ENCODE data around the gene GNG4.
A peak's percentile ranks its signal among the peaks of the same experiment; 100 is the strongest.
"Not testable (repeated sequence)": the region's sequence is repeated elsewhere in the genome, so short reads cannot be mapped to it uniquely, and the experiment has no call there.

The GNG4 gene

GRCh38 chr1:235628316-235629005, 21.1 kb downstream of the GNG4 start:
- no peak for DNase-seq (ENCODE audit: low read depth in 2 of 3, low spot score in 1 of 3)

- DNase-seq (ENCODE audit: low read depth in 2 of 3, low spot score in 1 of 3) = no peak
These were observed 23.8 kb downstream of the GNG4 start for GRCh38 chr1:235625831-235626230.

- DNase-seq (ENCODE audit: low read depth in 2 of 3, low spot score in 1 of 3) = no peak
These were observed 24.2 kb downstream of the GNG4 start for GRCh38 chr1:235625340-235625739.

- no peak for DNase-seq (ENCODE audit: low read depth in 2 of 3, low spot score in 1 of 3)
These were observed 24.8 kb downstream of the GNG4 start for GRCh38 chr1:235624721-235625333.

GRCh38 chr1:235622936-235623779, 26.4 kb downstream of the GNG4 start:
- no peak for DNase-seq (ENCODE audit: low read depth in 2 of 3, low spot score in 1 of 3)

GRCh38 chr1:235619149-235619548, 30.4 kb downstream of the GNG4 start:
- not testable (repeated sequence) for DNase-seq (ENCODE audit: low read depth in 2 of 3, low spot score in 1 of 3)

- no peak for DNase-seq (ENCODE audit: low read depth in 2 of 3, low spot score in 1 of 3)
These were observed 31.8 kb downstream of the GNG4 start for GRCh38 chr1:235617808-235618207.

- no peak for DNase-seq (ENCODE audit: low read depth in 2 of 3, low spot score in 1 of 3)
These were observed 32.4 kb downstream of the GNG4 start for GRCh38 chr1:235617140-235617539.

GRCh38 chr1:235614442-235614954, 35.1 kb downstream of the GNG4 start:
- DNase-seq (ENCODE audit: low read depth in 2 of 3, low spot score in 1 of 3) = no peak

- no peak for DNase-seq (ENCODE audit: low read depth in 2 of 3, low spot score in 1 of 3)
These were observed 36.0 kb downstream of the GNG4 start for GRCh38 chr1:235613602-235614001.

GRCh38 chr1:235612761-235613160, 36.8 kb downstream of the GNG4 start:
- no peak for DNase-seq (ENCODE audit: low read depth in 2 of 3, low spot score in 1 of 3)

- DNase-seq (ENCODE audit: low read depth in 2 of 3, low spot score in 1 of 3) = no peak
These were observed 39.4 kb downstream of the GNG4 start for GRCh38 chr1:235610157-235610556.

GRCh38 chr1:235608278-235608677, 41.3 kb downstream of the GNG4 start:
- no peak for DNase-seq (ENCODE audit: low read depth in 2 of 3, low spot score in 1 of 3)

- DNase-seq (ENCODE audit: low read depth in 2 of 3, low spot score in 1 of 3) = no peak
These were observed 42.3 kb downstream of the GNG4 start for GRCh38 chr1:235607284-235607683.

- DNase-seq (ENCODE audit: low read depth in 2 of 3, low spot score in 1 of 3) = peak in 1 of 3 donors; percentile 5
These were observed 48.5 kb downstream of the GNG4 start for GRCh38 chr1:235601104-235601503.

- no peak for DNase-seq (ENCODE audit: low read depth in 2 of 3, low spot score in 1 of 3)
These were observed 50.0 kb downstream of the GNG4 start for GRCh38 chr1:235599536-235599935.

GRCh38 chr1:235597867-235598553, 51.6 kb downstream of the GNG4 start:
- no peak for DNase-seq (ENCODE audit: low read depth in 2 of 3, low spot score in 1 of 3)

- no peak for DNase-seq (ENCODE audit: low read depth in 2 of 3, low spot score in 1 of 3)
These were observed 54.5 kb downstream of the GNG4 start for GRCh38 chr1:235595079-235595478.

GRCh38 chr1:235594281-235594895, 55.2 kb downstream of the GNG4 start:
- not testable (repeated sequence) for DNase-seq (ENCODE audit: low read depth in 2 of 3, low spot score in 1 of 3)

- no peak for DNase-seq (ENCODE audit: low read depth in 2 of 3, low spot score in 1 of 3)
These were observed 60.6 kb downstream of the GNG4 start for GRCh38 chr1:235588916-235589515.
